GM23338 (cell line): ENCODE data around the gene ESYT2. TPM values are rescaled to one million over a fixed set of nuclear protein-coding genes. Genes with fewer than 3 reads are reported as not detected.

Source experiments
- ATAC-seq: fragments of 200-7000 bp; cut with Tn5 transposase; 3 replicates; pipeline ENCODE4 v1.9.1; 2020
- DNase-seq: peaks from one replicate; pipeline ENCODE4 v3.0.0-alpha.2; 2015; ENCODE audit warnings: low spot score
- H2AFZ ChIP-seq: fragments of 200-600 bp; sonication (generic); 2 replicates; pipeline ENCODE4 v1.8.0; 2016; ENCODE audit warnings: antibody characterized with exemption, mild to moderate bottlenecking, moderate library complexity
- H3F3A ChIP-seq: fragments of 200-600 bp; sonication (generic); replicated peaks from 2 replicates; pipeline ENCODE4 v1.8.0; 2017; ENCODE audit warnings: antibody characterized with exemption, mixed run types, low read depth
- H3K27ac ChIP-seq: fragments of 200-600 bp; sonication (generic); 2 replicates; pipeline ENCODE4 v1.6.1; 2016; ENCODE audit warnings: low read depth
- H3K27me3 ChIP-seq: fragments of 200-600 bp; sonication (generic); 2 replicates; pipeline ENCODE4 v1.8.0; 2016; ENCODE audit warnings: mild to moderate bottlenecking, mixed run types, moderate library complexity; ENCODE audit not compliant: insufficient read depth
- H3K36me3 ChIP-seq: fragments of 200-600 bp; sonication (generic); 2 replicates; pipeline ENCODE4 v1.8.0; 2016; ENCODE audit warnings: mild to moderate bottlenecking; ENCODE audit not compliant: insufficient read depth
- H3K4me1 ChIP-seq: fragments of 200-600 bp; sonication (generic); 2 replicates; pipeline ENCODE4 v1.8.0; 2016; ENCODE audit warnings: mild to moderate bottlenecking, moderate library complexity; ENCODE audit not compliant: insufficient read depth
- H3K4me2 ChIP-seq: fragments of 200-600 bp; sonication (generic); 2 replicates; pipeline ENCODE4 v1.7.1; 2017; ENCODE audit warnings: mixed run types
- H3K4me3 ChIP-seq: fragments of 200-600 bp; sonication (generic); 2 replicates; pipeline ENCODE4 v1.6.1; 2016; ENCODE audit warnings: mixed run types
- H3K79me2 ChIP-seq: fragments of 200-600 bp; sonication (generic); replicated peaks from 2 replicates; pipeline ENCODE4 v1.8.0; 2017; ENCODE audit warnings: mild to moderate bottlenecking; ENCODE audit not compliant: insufficient read depth
- H3K9me2 ChIP-seq: fragments of 200-600 bp; sonication (generic); 2 replicates; pipeline ENCODE4 v1.8.0; 2017; ENCODE audit not compliant: insufficient read depth
- H4K20me1 ChIP-seq: fragments of 200-600 bp; sonication (generic); replicated peaks from 2 replicates; pipeline ENCODE4 v1.8.0; 2017; ENCODE audit warnings: mild to moderate bottlenecking; ENCODE audit not compliant: insufficient read depth
- H3K27ac Mint-ChIP-seq: 2 replicates; pipeline ENCODE4 v1.8.0; 2020; ENCODE audit warnings: inconsistent platforms, mild to moderate bottlenecking, moderate library complexity, mixed read lengths
- H3K27me3 Mint-ChIP-seq: 3 replicates; pipeline ENCODE4 v1.8.0; 2022; ENCODE audit warnings: low read depth, mild to moderate bottlenecking, moderate library complexity, mixed read lengths, inconsistent platforms; ENCODE audit not compliant: insufficient read depth, poor library complexity
- H3K36me3 Mint-ChIP-seq: 3 replicates; pipeline ENCODE4 v1.8.0; 2021; ENCODE audit warnings: low read depth, mild to moderate bottlenecking, inconsistent platforms, moderate library complexity, mixed read lengths
- H3K4me1 Mint-ChIP-seq: 3 replicates; pipeline ENCODE4 v1.8.0; 2020; ENCODE audit warnings: mild to moderate bottlenecking, inconsistent platforms, mixed read lengths
- H3K4me3 Mint-ChIP-seq: 3 replicates; pipeline ENCODE4 v1.8.0; 2021; ENCODE audit warnings: moderate library complexity, mild to moderate bottlenecking, inconsistent platforms, mixed read lengths
- H3K9me3 Mint-ChIP-seq: 3 replicates; pipeline ENCODE4 v1.8.0; 2020; ENCODE audit warnings: moderate library complexity, mild to moderate bottlenecking, inconsistent platforms, mixed read lengths
- CTCF ChIP-seq, 2 experiments: fragments of 200-600 bp in 1 of 2; sonication (generic) in 1 of 2; conservative IDR thresholded peaks; 2 replicates each; pipeline versions ENCODE4 v1.5.1 to v1.6.1; 2016 to 2017; ENCODE audit warnings: antibody characterized with exemption in 2 of 2, low read depth in 2 of 2, mild to moderate bottlenecking in 2 of 2, moderate library complexity in 1 of 2
- EZH2 ChIP-seq: fragments of 200-600 bp; sonication (generic); IDR thresholded peaks from one replicate; pipeline ENCODE4 v1.8.0; 2017; ENCODE audit warnings: antibody characterized with exemption, mild to moderate bottlenecking, low read depth; ENCODE audit not compliant: unreplicated experiment
- EZH2phosphoT487 ChIP-seq: fragments of 200-600 bp; sonication (generic); IDR thresholded peaks from one replicate; pipeline ENCODE4 v1.8.1; 2018; ENCODE audit warnings: antibody characterized with exemption; ENCODE audit not compliant: unreplicated experiment
- POLR2AphosphoS5 ChIP-seq: IDR thresholded peaks from 2 replicates; pipeline ENCODE4 v1.6.1; 2016; ENCODE audit warnings: antibody characterized with exemption, low read depth
- STAT1 ChIP-seq: IDR thresholded peaks from one replicate; pipeline ENCODE4 v1.6.1; 2016; ENCODE audit warnings: antibody characterized with exemption; ENCODE audit not compliant: unreplicated experiment
- ZNF331 ChIP-seq: fragments of 250-450 bp; sonication (Bioruptor Pico); IDR thresholded peaks from 2 replicates; pipeline ENCODE4 v1.5.0; 2020; ENCODE audit warnings: low read depth, mild to moderate bottlenecking, moderate library complexity
- polyA plus RNA-seq: library from polyadenylated mRNA; unstranded; fragments of >200 nt; fragmentation: Nextera tagmentation; extraction: Ambion mirVana; gene quantifications from 2 replicates; pipeline ENCODE4 v1.2.1, GENCODE V29; 2016
- total RNA-seq: library from RNA; depleted of rRNA; stranded (reverse); fragments of >200 nt; shearing (Covaris generic); gene quantifications from 2 replicates; pipeline ENCODE4 v1.2.3, GENCODE V29; 2014
- TF ChIP-seq, protein P1 (sequence below): fragments of 250-450 bp; sonication (Bioruptor Pico); IDR thresholded peaks from 2 replicates; pipeline ENCODE4 v1.5.0; 2020; ENCODE audit warnings: mild to moderate bottlenecking, moderate library complexity
- TF ChIP-seq, protein P2 (sequence below): IDR thresholded peaks from 2 replicates; pipeline ENCODE4 v1.6.1; 2016; ENCODE audit warnings: antibody characterized with exemption
- TF ChIP-seq, protein P3 (sequence below): IDR thresholded peaks from one replicate; pipeline ENCODE4 v1.6.1; 2018; ENCODE audit warnings: antibody characterized with exemption; ENCODE audit not compliant: unreplicated experiment

ESYT2 gene
- total and polyA plus RNA-seq, 2 experiments from 2014 or later, result 9.6 to 52.7 TPM

GRCh38 chr7:158810846-158811245 lies 18.5 kb downstream of the ESYT2 start:
- peaks cover 14% of the 10 kb centered on the region for H3K9me3 Mint-ChIP-seq
- H3K27me3 Mint-ChIP-seq, result peaks cover 6% of the 10 kb centered on the region
- no peaks in the 10 kb centered on the region for H3K9me2 ChIP-seq
- H3K4me3 Mint-ChIP-seq, result no peak overlapping the region
- H3K27me3 ChIP-seq, result no peaks in the 10 kb centered on the region
- H3K79me2 ChIP-seq, result peaks cover 90% of the 10 kb centered on the region
- no peak for ATAC-seq
- H3K4me1 ChIP-seq, result peaks cover 15% of the 10 kb centered on the region
- H3K4me2 ChIP-seq, result no peak overlapping the region
- 0 out of 2 replicates have a peak, but pooled peaks cover 15% of the 10 kb centered on the region for H4K20me1 ChIP-seq
- peaks cover 36% of the 10 kb centered on the region for H3K4me1 Mint-ChIP-seq
- no peak for TF ChIP-seq ZNF331 (CRISPR knock-in tag)
- no peak for TF ChIP-seq EZH2phosphoT487
- TF ChIP-seq POLR2AphosphoS5, result no peak
- TF ChIP-seq, protein P1, sequence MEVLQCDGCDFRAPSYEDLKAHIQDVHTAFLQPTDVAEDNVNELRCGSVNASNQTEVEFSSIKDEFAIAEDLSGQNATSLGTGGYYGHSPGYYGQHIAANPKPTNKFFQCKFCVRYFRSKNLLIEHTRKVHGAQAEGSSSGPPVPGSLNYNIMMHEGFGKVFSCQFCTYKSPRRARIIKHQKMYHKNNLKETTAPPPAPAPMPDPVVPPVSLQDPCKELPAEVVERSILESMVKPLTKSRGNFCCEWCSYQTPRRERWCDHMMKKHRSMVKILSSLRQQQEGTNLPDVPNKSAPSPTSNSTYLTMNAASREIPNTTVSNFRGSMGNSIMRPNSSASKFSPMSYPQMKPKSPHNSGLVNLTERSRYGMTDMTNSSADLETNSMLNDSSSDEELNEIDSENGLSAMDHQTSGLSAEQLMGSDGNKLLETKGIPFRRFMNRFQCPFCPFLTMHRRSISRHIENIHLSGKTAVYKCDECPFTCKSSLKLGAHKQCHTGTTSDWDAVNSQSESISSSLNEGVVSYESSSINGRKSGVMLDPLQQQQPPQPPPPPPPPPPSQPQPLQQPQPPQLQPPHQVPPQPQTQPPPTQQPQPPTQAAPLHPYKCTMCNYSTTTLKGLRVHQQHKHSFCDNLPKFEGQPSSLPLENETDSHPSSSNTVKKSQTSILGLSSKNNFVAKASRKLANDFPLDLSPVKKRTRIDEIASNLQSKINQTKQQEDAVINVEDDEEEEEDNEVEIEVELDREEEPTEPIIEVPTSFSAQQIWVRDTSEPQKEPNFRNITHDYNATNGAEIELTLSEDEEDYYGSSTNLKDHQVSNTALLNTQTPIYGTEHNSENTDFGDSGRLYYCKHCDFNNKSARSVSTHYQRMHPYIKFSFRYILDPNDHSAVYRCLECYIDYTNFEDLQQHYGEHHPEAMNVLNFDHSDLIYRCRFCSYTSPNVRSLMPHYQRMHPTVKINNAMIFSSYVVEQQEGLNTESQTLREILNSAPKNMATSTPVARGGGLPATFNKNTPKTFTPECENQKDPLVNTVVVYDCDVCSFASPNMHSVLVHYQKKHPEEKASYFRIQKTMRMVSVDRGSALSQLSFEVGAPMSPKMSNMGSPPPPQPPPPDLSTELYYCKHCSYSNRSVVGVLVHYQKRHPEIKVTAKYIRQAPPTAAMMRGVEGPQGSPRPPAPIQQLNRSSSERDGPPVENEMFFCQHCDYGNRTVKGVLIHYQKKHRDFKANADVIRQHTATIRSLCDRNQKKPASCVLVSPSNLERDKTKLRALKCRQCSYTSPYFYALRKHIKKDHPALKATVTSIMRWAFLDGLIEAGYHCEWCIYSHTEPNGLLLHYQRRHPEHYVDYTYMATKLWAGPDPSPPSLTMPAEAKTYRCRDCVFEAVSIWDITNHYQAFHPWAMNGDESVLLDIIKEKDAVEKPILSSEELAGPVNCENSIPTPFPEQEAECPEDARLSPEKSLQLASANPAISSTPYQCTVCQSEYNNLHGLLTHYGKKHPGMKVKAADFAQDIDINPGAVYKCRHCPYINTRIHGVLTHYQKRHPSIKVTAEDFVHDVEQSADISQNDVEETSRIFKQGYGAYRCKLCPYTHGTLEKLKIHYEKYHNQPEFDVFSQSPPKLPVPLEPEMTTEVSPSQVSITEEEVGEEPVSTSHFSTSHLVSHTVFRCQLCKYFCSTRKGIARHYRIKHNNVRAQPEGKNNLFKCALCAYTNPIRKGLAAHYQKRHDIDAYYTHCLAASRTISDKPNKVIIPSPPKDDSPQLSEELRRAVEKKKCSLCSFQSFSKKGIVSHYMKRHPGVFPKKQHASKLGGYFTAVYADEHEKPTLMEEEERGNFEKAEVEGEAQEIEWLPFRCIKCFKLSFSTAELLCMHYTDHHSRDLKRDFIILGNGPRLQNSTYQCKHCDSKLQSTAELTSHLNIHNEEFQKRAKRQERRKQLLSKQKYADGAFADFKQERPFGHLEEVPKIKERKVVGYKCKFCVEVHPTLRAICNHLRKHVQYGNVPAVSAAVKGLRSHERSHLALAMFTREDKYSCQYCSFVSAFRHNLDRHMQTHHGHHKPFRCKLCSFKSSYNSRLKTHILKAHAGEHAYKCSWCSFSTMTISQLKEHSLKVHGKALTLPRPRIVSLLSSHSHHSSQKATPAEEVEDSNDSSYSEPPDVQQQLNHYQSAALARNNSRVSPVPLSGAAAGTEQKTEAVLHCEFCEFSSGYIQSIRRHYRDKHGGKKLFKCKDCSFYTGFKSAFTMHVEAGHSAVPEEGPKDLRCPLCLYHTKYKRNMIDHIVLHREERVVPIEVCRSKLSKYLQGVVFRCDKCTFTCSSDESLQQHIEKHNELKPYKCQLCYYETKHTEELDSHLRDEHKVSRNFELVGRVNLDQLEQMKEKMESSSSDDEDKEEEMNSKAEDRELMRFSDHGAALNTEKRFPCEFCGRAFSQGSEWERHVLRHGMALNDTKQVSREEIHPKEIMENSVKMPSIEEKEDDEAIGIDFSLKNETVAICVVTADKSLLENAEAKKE (CRISPR knock-in tag), result no peak
- H3K36me3 ChIP-seq, result no peaks in the 10 kb centered on the region
- 0 out of 2 replicates have a peak overlapping the region, but pooled peaks have one; percentile 13 for H3K27ac Mint-ChIP-seq
- peaks cover 33% of the 10 kb centered on the region for H3K36me3 Mint-ChIP-seq
- no peaks in the 10 kb centered on the region for H3F3A ChIP-seq
- no peak overlapping the region for H3K4me3 ChIP-seq
- H2AFZ ChIP-seq, result no peak overlapping the region
- H3K27ac ChIP-seq, result no peak overlapping the region
- no peak for DNase-seq

- Mint-ChIP-seq H3K27me3 (peaks cover 6% of the 10 kb centered on the region), H3K9me3 (peaks cover 25% of the 10 kb centered on the region), H3K36me3 (peaks cover 45% of the 10 kb centered on the region), H3K4me3 (no peak overlapping the region), H3K4me1 (peaks cover 24% of the 10 kb centered on the region), H3K27ac (no peak overlapping the region)
- Histone ChIP-seq H3K4me3 (no peak overlapping the region), H3K36me3 (no peaks in the 10 kb centered on the region), H3K4me2 (no peak overlapping the region), H3K27ac (no peak overlapping the region), H4K20me1 (0 out of 2 replicates have a peak, but pooled peaks cover 15% of the 10 kb centered on the region), H3K4me1 (peaks cover 3% of the 10 kb centered on the region; the same call in 1 of the 2 replicates), H3K79me2 (peaks cover 80% of the 10 kb centered on the region), H3F3A (no peaks in the 10 kb centered on the region), H2AFZ (no peak overlapping the region), H3K27me3 (no peaks in the 10 kb centered on the region), H3K9me2 (no peaks in the 10 kb centered on the region)
- ATAC-seq, result no peak
- DNase-seq, result no peak
- TF ChIP-seq, protein P2, sequence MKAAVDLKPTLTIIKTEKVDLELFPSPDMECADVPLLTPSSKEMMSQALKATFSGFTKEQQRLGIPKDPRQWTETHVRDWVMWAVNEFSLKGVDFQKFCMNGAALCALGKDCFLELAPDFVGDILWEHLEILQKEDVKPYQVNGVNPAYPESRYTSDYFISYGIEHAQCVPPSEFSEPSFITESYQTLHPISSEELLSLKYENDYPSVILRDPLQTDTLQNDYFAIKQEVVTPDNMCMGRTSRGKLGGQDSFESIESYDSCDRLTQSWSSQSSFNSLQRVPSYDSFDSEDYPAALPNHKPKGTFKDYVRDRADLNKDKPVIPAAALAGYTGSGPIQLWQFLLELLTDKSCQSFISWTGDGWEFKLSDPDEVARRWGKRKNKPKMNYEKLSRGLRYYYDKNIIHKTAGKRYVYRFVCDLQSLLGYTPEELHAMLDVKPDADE, result no peak
- no peak for TF ChIP-seq STAT1
- no peak for TF ChIP-seq EZH2
- TF ChIP-seq CTCF (conservative IDR thresholded peaks at IDR 0.05; ENCODE audit: low read depth in 2 of 2), result no peak
- TF ChIP-seq, protein P3, sequence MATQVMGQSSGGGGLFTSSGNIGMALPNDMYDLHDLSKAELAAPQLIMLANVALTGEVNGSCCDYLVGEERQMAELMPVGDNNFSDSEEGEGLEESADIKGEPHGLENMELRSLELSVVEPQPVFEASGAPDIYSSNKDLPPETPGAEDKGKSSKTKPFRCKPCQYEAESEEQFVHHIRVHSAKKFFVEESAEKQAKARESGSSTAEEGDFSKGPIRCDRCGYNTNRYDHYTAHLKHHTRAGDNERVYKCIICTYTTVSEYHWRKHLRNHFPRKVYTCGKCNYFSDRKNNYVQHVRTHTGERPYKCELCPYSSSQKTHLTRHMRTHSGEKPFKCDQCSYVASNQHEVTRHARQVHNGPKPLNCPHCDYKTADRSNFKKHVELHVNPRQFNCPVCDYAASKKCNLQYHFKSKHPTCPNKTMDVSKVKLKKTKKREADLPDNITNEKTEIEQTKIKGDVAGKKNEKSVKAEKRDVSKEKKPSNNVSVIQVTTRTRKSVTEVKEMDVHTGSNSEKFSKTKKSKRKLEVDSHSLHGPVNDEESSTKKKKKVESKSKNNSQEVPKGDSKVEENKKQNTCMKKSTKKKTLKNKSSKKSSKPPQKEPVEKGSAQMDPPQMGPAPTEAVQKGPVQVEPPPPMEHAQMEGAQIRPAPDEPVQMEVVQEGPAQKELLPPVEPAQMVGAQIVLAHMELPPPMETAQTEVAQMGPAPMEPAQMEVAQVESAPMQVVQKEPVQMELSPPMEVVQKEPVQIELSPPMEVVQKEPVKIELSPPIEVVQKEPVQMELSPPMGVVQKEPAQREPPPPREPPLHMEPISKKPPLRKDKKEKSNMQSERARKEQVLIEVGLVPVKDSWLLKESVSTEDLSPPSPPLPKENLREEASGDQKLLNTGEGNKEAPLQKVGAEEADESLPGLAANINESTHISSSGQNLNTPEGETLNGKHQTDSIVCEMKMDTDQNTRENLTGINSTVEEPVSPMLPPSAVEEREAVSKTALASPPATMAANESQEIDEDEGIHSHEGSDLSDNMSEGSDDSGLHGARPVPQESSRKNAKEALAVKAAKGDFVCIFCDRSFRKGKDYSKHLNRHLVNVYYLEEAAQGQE, result no peak
- no peak for TF ChIP-seq POLR2AphosphoS5
Observed at GRCh38 chr7:158809596-158809995, 19.7 kb downstream of the ESYT2 start.
